AG10803 (cell line): ENCODE results near the gene ACAP2.
A peak's percentile ranks its signal among the peaks of the same experiment; 100 is the strongest.
"Not testable (repeated sequence)": the region's sequence is repeated elsewhere in the genome, so short reads cannot be mapped to it uniquely, and the experiment has no call there.

Source experiments
- DNase-seq: peaks from one replicate; pipeline ENCODE4 v3.0.0; 2010; ENCODE audit warnings: low read depth
- H3K4me3 ChIP-seq: 2 replicates; pipeline ENCODE4 v1.5.1; 2011; ENCODE audit warnings: mild to moderate bottlenecking, low read length, control low read depth
- TF ChIP-seq, protein P1 (sequence below): conservative IDR thresholded peaks from 2 replicates; pipeline ENCODE4 v1.5.1; 2011; ENCODE audit warnings: mild to moderate bottlenecking, low read length, control low read depth, inconsistent platforms

Gene ACAP2

DNA sequence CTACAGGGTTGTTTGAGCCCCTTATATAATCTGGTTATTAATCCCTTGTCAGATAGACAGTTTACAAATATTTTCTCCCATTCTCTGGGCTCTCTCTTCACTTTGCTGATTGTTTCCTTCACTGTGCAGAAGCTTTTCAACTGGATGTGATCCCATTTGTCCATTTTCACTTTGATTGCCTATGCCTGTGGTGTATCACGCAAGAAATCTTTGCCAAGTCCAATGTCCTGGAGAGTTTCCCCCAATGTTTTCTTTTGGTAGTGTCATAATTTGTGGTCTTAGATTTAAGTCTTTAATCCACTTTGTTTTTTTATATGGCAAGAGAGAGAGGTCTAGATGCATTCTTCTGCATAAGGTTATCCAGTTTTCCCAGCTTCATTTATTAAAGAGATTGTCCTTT is 212.6 kb downstream of the ACAP2 start:
- TF ChIP-seq, protein P1, sequence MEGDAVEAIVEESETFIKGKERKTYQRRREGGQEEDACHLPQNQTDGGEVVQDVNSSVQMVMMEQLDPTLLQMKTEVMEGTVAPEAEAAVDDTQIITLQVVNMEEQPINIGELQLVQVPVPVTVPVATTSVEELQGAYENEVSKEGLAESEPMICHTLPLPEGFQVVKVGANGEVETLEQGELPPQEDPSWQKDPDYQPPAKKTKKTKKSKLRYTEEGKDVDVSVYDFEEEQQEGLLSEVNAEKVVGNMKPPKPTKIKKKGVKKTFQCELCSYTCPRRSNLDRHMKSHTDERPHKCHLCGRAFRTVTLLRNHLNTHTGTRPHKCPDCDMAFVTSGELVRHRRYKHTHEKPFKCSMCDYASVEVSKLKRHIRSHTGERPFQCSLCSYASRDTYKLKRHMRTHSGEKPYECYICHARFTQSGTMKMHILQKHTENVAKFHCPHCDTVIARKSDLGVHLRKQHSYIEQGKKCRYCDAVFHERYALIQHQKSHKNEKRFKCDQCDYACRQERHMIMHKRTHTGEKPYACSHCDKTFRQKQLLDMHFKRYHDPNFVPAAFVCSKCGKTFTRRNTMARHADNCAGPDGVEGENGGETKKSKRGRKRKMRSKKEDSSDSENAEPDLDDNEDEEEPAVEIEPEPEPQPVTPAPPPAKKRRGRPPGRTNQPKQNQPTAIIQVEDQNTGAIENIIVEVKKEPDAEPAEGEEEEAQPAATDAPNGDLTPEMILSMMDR: no peak
- H3K4me3 ChIP-seq: no peak overlapping the region
- DNase-seq: no peak

DNA sequence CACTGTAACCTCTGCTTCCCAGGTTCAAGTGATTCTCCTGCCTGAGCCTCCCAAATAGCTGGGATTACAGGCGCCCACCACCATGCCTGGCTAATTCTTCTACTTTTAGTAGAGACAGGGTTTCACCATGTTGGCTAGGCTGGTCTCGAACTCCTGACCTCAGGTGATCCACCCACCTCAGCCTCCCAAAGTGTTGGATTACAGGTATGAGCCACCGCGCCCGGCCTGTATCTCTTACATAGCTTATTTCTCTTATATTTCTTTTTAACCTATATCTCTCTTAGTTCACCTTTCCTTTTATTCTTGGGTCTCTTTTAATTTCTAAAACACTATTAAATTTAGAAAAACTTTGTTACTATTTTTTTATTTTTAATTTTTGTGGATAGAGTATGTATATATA is 213.9 kb downstream of the ACAP2 start:
- not testable (repeated sequence) for H3K4me3 ChIP-seq, DNase-seq

DNA sequence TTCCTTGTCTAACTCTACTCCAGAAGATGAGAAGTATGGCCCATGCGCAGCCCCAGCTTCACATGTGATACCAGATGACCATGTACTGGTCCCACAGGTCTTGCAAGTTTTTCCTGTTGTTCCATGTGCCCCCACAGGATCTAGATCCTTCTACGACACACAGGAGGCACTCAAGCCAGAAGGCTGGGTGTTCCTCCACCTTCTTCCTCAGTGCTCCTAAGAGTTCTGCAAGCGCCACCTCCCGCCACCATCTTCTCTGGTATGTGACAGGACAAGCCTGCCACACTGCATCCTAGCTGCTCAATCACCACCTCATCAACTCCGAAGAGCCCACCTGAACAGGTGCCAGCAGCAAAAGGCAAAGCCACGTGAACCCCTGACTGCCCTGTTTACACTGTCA is 214.9 kb downstream of the ACAP2 start:
- TF ChIP-seq, protein P1: no peak
- DNase-seq: no peak
- H3K4me3 ChIP-seq: no peak overlapping the region

DNA sequence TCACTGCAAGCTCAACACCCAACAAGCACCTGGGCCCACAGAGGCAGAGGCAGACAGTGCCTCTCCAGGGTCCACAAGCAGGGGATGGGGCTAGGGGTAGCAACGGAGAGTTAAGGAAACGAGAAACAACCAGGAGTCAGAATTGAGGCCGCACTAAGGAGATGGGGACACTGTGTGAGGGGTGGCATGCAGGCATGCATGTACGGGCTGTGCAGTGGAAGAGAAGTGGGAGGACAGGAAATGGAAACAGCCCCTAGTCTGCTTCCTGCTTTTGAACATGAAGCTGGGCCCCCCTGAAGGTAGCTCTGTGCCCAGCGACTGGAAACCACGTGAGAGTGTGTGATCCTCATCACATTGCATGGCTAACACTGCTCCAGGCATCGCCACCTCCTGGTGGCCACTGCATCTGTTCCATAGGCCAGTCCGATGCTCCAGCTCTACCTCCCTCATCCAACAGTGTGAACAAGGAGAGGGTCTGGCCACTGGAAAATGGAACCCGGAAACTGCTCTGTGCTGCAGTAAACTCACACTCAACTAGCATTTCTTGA is 215.8 kb downstream of the ACAP2 start:
- DNase-seq: no peak
- TF ChIP-seq, protein P1: peak; percentile 49
- H3K4me3 ChIP-seq: no peak overlapping the region

DNA sequence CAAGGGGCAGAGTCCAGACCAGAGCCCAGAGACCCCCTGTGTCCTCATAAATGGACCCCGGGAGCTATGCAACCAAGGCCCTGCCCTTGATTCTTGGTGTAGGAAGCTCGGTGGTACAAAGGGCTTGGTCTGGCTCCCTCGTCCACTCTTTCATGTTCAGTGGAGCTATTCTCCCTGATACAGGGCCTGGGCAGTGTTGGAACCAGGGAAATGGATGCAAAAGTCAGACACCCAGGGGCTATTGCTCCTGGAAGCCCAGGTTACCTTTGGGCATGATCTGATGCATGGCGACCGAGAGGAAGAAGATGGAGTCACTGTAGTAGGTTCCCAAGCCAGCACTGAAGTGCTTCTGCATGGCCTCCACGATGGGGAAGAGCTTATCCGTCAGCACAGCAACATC is 216.4 kb downstream of the ACAP2 start:
- H3K4me3 ChIP-seq: no peak overlapping the region
- TF ChIP-seq, protein P1: no peak
- DNase-seq: no peak

DNA sequence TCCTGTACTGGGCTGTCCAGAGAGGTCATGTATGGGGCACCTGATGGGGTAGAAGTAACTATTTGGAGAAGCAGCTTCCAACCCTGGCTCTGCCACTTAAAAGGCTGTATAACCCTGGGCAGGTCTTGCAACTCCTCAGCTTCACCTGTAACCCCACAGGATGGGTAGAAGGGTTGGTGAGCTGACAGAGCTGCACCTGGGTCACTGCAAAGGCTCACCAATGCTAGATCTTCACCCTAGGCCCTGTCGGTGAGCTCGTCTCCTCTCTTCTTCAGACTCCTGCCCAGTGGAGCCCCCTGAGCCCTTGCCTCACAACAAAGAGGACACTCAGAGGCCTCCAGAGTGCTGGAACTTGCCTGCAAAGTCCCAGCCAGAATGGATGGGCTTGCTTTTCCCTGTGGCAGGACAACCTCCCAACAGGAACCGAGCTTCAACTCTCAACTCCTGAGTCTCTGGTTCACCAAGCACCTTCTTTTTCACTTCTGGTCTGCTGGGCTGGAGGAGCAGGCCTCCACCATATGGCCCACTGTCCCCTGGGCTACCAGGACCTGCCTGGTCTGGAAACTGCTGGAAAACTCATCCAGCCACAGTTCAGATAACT is 217.7 kb downstream of the ACAP2 start:
- TF ChIP-seq, protein P1: no peak
- no peak for DNase-seq
- no peak overlapping the region for H3K4me3 ChIP-seq
